NB4 (cell line): Measurements from ENCODE around the gene TPR.
"Not testable (repeated sequence)": the region's sequence is repeated elsewhere in the genome, so short reads cannot be mapped to it uniquely, and the experiment has no call there.

Experiments
- DNase-seq: peaks from one replicate; pipeline ENCODE4 v3.0.0; 2010; ENCODE audit warnings: low read depth
- H3K4me3 ChIP-seq: one replicate; pipeline ENCODE4 v1.5.1; 2011; ENCODE audit warnings: mild to moderate bottlenecking, low read depth, low read length, moderate library complexity
- MYC ChIP-seq: IDR thresholded peaks from 2 replicates; pipeline ENCODE4 v1.6.1; 2011; ENCODE audit warnings: low read depth, low read length
- POLR2A ChIP-seq: IDR thresholded peaks from 2 replicates; pipeline ENCODE4 v1.6.1; 2011; ENCODE audit warnings: mild to moderate bottlenecking; ENCODE audit not compliant: insufficient read length; ENCODE audit errors: extremely low read depth
- TF ChIP-seq, protein P1 (sequence below): IDR thresholded peaks from 2 replicates; pipeline ENCODE4 v1.6.1; 2011; ENCODE audit warnings: low read depth, low read length
- TF ChIP-seq, protein P2 (sequence below): IDR thresholded peaks from one replicate; pipeline ENCODE4 v1.5.1; 2012; ENCODE audit warnings: low read depth, low read length

The TPR gene

DNA sequence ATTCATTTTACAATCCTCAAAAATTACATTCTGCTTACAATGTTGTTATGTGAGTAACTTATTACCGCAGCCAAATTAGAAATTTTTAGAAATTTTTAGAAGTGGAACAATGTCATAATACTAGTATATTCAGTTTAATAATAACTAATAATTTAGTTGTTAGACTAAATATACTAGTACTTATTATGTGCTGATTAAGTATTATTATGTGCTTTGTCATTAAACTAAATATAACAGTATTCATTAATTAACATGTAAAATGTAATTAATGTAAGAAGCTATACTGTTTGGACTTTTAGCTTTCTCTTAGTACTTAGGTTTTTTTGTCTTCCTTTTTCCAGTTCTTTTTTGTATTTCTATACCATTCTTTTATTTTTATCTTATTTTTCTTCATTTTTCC is 15.9 kb upstream of the TPR start:
- TF ChIP-seq, protein P1, sequence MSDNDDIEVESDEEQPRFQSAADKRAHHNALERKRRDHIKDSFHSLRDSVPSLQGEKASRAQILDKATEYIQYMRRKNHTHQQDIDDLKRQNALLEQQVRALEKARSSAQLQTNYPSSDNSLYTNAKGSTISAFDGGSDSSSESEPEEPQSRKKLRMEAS: no peak
- no peak overlapping the region for H3K4me3 ChIP-seq
- DNase-seq: no peak

DNA sequence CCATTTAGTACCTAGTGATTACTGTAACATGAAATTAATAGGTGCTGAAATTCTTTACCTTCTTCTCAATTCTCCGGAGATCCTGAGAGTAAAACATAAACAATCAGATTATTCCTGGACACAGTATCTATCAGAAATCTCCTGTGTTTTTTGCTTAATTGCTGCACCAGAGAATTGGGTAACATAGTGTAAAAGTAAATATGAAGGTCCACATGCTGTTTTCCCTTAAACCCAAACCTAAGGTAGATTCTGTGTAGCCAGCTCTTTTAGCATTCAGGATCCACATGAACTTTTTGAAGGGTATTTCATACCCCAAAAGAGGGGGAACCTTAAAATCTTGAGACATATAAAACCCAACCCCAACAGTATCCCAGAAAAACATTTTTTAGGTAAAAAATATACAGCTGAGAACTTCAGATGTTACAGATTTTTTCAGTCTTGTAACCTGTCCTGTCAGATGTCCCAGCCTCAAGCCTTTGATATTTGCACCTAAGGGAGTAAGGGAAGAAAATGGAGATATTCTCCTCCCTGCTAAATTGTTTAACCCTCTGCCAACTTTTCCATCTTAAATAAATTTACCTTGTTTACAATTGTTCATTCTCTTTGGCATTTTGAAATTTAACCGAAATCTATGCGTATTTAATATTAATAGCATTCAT is 11.8 kb upstream of the TPR start:
- DNase-seq: no peak
- no peak for TF ChIP-seq POLR2A
- TF ChIP-seq, protein P1: no peak
- TF ChIP-seq, protein P2, sequence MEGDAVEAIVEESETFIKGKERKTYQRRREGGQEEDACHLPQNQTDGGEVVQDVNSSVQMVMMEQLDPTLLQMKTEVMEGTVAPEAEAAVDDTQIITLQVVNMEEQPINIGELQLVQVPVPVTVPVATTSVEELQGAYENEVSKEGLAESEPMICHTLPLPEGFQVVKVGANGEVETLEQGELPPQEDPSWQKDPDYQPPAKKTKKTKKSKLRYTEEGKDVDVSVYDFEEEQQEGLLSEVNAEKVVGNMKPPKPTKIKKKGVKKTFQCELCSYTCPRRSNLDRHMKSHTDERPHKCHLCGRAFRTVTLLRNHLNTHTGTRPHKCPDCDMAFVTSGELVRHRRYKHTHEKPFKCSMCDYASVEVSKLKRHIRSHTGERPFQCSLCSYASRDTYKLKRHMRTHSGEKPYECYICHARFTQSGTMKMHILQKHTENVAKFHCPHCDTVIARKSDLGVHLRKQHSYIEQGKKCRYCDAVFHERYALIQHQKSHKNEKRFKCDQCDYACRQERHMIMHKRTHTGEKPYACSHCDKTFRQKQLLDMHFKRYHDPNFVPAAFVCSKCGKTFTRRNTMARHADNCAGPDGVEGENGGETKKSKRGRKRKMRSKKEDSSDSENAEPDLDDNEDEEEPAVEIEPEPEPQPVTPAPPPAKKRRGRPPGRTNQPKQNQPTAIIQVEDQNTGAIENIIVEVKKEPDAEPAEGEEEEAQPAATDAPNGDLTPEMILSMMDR: no peak
- H3K4me3 ChIP-seq: no peak overlapping the region

DNA sequence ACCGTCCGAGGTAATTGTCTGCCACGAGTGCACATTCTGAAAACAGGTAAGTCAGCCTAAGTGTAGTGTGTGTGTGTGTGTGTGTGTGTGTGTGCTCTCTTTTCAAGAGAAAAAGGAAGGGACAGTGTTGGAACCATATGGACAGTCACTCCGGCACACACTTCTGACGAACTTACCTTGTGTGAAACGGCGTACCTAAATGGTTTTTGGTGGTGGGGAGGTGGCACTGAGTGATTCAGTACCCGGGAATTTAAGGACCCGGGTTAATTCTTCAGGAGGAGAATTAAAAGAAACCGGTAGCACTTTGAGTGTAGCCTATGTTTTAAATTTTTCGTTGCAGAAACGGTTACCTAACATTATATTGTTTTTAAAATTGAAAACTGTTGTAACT is 871 bp upstream of the TPR start:
- TF ChIP-seq POLR2A: no peak
- TF ChIP-seq, protein P2: no peak
- TF ChIP-seq MYC: no peak
- TF ChIP-seq, protein P1: no peak
- no peak for DNase-seq
- peak overlapping the region; percentile 78 for H3K4me3 ChIP-seq

DNA sequence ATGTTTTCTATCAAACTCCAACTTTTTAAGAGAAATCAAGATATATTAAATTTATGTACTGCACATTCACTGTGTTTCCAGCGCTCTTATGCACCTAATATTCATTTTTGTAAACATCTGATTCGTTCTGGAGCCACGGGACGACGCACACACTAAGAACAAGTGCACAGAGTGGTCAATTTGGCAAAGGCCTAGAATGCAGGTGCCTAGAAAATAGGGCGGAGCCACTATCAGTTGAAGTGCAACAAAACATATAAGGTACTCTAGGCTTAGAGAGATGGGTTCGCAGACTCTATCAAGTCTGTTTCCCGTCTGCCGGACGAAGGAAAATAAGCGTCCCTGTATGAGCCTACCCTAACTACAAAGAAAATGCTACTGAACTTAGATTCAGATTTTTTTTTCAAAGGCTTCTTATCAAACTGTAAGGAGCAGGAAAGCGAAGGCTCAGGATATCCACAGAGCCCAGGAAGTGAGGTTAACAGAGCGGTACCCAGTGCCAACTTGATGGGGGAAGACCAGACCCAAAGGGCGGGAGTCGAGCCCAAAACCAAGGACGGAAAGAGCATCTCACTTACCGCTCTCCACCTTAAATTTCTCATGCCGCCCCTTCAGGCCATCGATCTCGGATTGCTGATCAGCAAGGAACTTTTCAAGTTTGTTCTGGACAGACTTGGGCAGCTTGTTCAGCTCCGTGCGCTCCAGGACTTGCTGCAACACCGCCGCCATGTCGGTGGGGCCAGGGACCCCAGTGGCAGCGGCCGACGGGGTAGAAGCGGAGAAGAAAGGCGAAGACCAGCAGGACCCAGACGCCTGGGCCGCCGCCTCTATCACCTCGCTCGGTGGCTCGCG is 526 bp downstream of the TPR start:
- DNase-seq: peak; percentile 64
- peak overlapping the region; percentile 78 for H3K4me3 ChIP-seq
- TF ChIP-seq, protein P1: no peak
- no peak for TF ChIP-seq POLR2A
- no peak; the same call in 1 of the 2 replicates for TF ChIP-seq MYC
- TF ChIP-seq, protein P2: no peak

DNA sequence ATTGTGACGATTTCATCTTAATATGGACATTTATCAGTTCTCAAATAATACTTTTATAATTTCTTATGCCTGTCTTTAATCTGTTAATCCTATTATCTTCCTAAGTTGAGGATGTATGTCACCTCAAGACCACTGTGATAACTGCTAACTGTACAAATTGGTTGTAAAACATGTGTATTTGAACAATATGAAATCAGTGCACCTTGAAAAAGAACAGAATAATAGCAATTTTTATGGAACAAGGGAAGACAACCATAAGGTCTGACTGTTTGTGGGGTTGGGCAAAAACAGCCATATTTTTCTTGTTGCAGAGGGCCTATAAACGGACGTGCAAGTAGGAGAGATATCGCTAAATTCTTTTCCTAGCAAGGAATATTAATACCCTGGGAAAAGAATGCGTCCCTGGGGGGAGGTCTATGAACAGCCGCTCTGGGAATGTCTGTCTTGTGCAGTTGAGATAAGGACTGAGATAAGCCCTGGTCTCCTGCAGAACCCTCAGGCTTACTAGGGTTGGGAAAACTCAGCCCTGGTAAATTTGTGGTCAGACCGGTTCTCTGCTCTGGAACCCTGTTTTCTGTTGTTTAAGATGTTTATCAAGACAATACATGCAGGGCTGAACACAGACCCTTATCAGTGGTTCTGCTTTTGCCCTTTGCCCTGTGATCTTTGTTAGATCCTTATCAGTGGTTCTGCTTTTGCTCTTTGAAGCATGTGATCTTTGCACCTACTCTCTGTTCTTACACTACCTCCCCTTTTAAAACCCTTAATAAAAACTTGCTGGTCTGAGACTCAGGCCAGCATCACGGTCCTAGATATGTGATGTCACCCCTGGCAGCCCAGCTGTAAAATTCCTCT is 27.0 kb downstream of the TPR start:
- not testable (repeated sequence) for H3K4me3 ChIP-seq
- DNase-seq: peak; percentile 17

DNA sequence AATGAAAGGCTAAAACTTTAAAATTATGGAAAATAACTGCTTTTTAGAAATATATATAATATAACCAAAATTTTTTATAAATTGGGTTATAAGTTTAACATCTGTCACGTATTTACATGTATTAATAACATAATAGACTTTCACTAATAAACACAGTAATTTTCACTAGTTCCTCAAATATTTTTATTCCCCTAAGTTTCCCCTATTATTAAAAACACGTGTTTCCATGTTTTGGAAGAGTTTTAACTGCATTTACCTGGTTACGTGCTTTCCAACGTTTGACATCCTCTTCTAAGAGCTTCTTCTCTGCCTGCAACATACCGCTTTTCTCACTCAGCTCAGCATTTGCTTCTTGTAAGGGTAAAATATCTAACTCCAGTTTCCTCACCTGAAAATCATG is 34.3 kb downstream of the TPR start:
- no peak overlapping the region for H3K4me3 ChIP-seq
- TF ChIP-seq POLR2A (no peak), MYC (no peak)
- TF ChIP-seq, protein P1: no peak
- DNase-seq: no peak

DNA sequence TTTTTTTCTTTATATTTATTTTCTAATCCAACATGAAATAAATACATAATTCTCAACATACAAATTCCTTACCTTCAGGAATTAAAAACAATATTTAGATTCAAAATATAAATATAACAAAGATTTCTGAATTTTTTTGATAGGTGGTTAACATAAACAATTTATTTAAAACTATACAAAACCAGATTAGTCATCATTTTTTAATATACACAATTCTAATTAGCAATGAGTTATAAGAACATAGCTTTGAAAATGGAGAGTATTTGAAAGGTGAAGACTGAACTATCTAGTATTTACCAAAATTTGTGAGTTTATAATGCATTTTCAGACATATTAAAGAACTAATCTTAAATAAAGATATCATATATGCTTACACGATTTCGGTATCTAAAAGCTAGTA is 37.5 kb downstream of the TPR start:
- DNase-seq: no peak
- no peak overlapping the region for H3K4me3 ChIP-seq
- TF ChIP-seq, protein P2: no peak
- TF ChIP-seq MYC (no peak), POLR2A (no peak)
- TF ChIP-seq, protein P1: no peak
